HepG2 (cell line): Measurements from ENCODE around the gene JUND. TPM values are rescaled to one million over a fixed set of nuclear protein-coding genes. Genes with fewer than 3 reads are reported as not detected.

Source experiments
- DZIP1 ChIP-seq: sonication (generic); formaldehyde crosslinking; IDR thresholded peaks from 2 replicates; pipeline ENCODE4 v1.5.0; 2020; ENCODE audit warnings: mild to moderate bottlenecking, missing genetic modification reagents
- ETV5 ChIP-seq: IDR thresholded peaks from 2 replicates; pipeline ENCODE4 v1.6.1; 2018; ENCODE audit warnings: missing biosample characterization, missing genetic modification reagents, inconsistent platforms, borderline replicate concordance
- NBN ChIP-seq: fragments of 450-650 bp; conservative IDR thresholded peaks from 2 replicates; pipeline ENCODE4 v1.6.1; 2017
- PCBP2 ChIP-seq: fragments of 200-400 bp; formaldehyde crosslinking; optimal IDR thresholded peaks from 2 replicates; pipeline ENCODE3; 2018; ENCODE audit warnings: low read length, low read depth; ENCODE audit not compliant: poor library complexity, severe bottlenecking
- RCOR2 ChIP-seq: IDR thresholded peaks from 2 replicates; pipeline ENCODE4 v1.6.1; 2016; ENCODE audit warnings: missing biosample characterization, missing genetic modification reagents
- SALL2 ChIP-seq: sonication (generic); formaldehyde crosslinking; IDR thresholded peaks from 2 replicates; pipeline ENCODE4 v1.8.1; 2023; ENCODE audit warnings: mild to moderate bottlenecking, missing genetic modification reagents, inconsistent platforms
- SMAD1 ChIP-seq: sonication (generic); formaldehyde crosslinking; IDR thresholded peaks from 2 replicates; pipeline ENCODE4 v1.4.0; 2020; ENCODE audit warnings: missing genetic modification reagents, low read depth, mild to moderate bottlenecking, borderline replicate concordance
- TERF1 ChIP-seq: sonication (generic); formaldehyde crosslinking; IDR thresholded peaks from 2 replicates; pipeline ENCODE4 v1.8.0; 2022; ENCODE audit warnings: mild to moderate bottlenecking, missing genetic modification reagents, moderate library complexity
- TMF1 ChIP-seq: sonication (generic); formaldehyde crosslinking; IDR thresholded peaks from 2 replicates; pipeline ENCODE4 v1.8.1; 2022; ENCODE audit warnings: low read depth, missing genetic modification reagents
- ZBTB4 ChIP-seq: sonication (generic); formaldehyde crosslinking; IDR thresholded peaks from 2 replicates; pipeline ENCODE4 v1.4.0; 2020; ENCODE audit warnings: missing genetic modification reagents, mild to moderate bottlenecking, borderline replicate concordance
- ZFX ChIP-seq: sonication (generic); formaldehyde crosslinking; IDR thresholded peaks from 2 replicates; pipeline ENCODE4 v1.4.0; 2020; ENCODE audit warnings: mild to moderate bottlenecking, low read depth, missing genetic modification reagents, moderate library complexity
- ZNF788 ChIP-seq: sonication (generic); formaldehyde crosslinking; IDR thresholded peaks from 2 replicates; pipeline ENCODE4 v1.5.0; 2020; ENCODE audit warnings: mild to moderate bottlenecking, missing genetic modification reagents, borderline replicate concordance
- ZNF800 ChIP-seq: sonication (generic); formaldehyde crosslinking; IDR thresholded peaks from 2 replicates; pipeline ENCODE4 v1.4.0; 2020; ENCODE audit warnings: missing genetic modification reagents
- ZNF879 ChIP-seq: sonication (generic); formaldehyde crosslinking; IDR thresholded peaks from 2 replicates; pipeline ENCODE4 v1.8.1; 2023; ENCODE audit warnings: missing genetic modification reagents
- polyA plus RNA-seq, 8 experiments: library from polyadenylated mRNA; depleted of rRNA in 3 of 8; stranded (reverse) in 7 of 8; unstranded in 1 of 8; fragments of >200 nt; fragmentation: Illumina TruSeq in 4 of 8; extraction: Trizol in 4 of 8; gene quantifications; 2 replicates each; pipeline versions ENCODE4 v1.2.1 to v1.2.3, GENCODE V29; 2011 to 2016; ENCODE audit warnings: low read depth in 4 of 8, missing spikeins in 1 of 8, mixed read lengths in 1 of 8; ENCODE audit not compliant: insufficient read depth in 1 of 8
- total RNA-seq, 5 experiments: library from RNA; depleted of rRNA; stranded (reverse); fragments of >200 nt; fragmentation: Illumina TruSeq; extraction: Trizol; gene quantifications; 2 replicates each; pipeline ENCODE4 v1.2.3, GENCODE V29; 2016; ENCODE audit warnings: low read depth in 1 of 5
- TF ChIP-seq, protein P1 (sequence below): IDR thresholded peaks from 2 replicates; pipeline ENCODE4 v1.6.1; 2016; ENCODE audit warnings: missing compliant biosample characterization, missing genetic modification reagents, borderline replicate concordance
- TF ChIP-seq, protein P2 (sequence below): sonication (generic); formaldehyde crosslinking; IDR thresholded peaks from 2 replicates; pipeline ENCODE4 v1.5.1; 2020; ENCODE audit warnings: missing genetic modification reagents, mild to moderate bottlenecking, borderline replicate concordance

JUND gene
- total and polyA plus RNA-seq, 2 of the 13 experiments (the other 11 are each of a cell fraction or from before 2014, with no cell fraction given) = 41.2 to 59.8 TPM

DNA sequence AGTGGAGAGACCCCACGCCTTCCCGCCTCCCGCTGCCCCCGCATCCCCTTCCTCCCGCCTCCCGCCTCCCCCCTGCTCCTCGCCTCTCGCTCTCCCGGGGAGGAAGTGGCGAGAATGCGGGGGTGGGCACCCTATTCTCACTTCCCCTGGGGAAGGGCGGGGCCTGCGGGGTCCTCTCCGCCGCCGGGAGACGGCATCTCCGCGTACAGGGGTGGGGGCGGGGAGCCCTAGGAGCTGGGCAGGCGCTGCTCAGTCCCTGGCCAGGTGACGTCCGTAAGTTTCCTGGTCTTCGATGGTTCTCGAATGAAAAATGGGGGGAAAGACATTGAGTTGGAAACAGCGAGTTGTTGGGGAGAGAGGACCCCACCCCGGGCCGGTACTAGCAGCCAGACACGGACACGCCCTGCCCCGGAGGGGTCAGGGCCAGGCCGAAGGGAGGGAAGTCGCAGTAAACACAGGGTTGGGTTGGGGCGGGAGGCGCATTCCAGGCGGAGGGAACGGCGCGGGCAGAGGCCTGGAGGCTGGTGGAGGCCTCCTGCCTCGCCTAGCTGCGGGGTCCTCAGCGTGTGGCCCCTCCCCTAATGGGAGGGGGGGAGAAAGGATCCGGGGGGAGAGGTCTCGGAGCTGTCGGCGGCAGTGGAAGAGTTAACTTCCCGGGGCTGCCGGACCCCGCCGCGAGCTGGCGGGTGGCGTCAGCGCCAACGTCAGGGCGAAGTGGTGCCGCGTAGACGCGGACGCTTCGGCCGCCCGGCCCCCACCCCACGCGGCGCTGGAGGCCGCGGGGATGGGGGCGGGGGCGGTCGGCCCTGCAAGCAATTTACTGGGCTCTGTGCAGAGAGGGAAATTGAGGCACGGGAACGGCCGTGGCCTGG is 10.4 kb upstream of the JUND start (continued):
- TF ChIP-seq ZNF788 (CRISPR knock-in tag) (no peak), NBN (no peak), PCBP2 (no peak), TERF1 (CRISPR knock-in tag) (no peak), DZIP1 (CRISPR knock-in tag) (no peak), ZFX (peak; percentile 80), RCOR2 (CRISPR knock-in tag) (peak; percentile 41; the same call in 1 of the 2 replicates), ETV5 (CRISPR knock-in tag) (peak; percentile 33; the same call in 1 of the 2 replicates), ZNF879 (CRISPR knock-in tag) (no peak), ZNF800 (CRISPR knock-in tag) (no peak), SMAD1 (CRISPR knock-in tag) (no peak), ZBTB4 (CRISPR knock-in tag) (no peak), SALL2 (CRISPR knock-in tag) (no peak), TMF1 (CRISPR knock-in tag) (no peak)
- TF ChIP-seq, protein P1, sequence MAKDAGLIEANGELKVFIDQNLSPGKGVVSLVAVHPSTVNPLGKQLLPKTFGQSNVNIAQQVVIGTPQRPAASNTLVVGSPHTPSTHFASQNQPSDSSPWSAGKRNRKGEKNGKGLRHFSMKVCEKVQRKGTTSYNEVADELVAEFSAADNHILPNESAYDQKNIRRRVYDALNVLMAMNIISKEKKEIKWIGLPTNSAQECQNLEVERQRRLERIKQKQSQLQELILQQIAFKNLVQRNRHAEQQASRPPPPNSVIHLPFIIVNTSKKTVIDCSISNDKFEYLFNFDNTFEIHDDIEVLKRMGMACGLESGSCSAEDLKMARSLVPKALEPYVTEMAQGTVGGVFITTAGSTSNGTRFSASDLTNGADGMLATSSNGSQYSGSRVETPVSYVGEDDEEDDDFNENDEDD = peak; percentile 50; the same call in 1 of the 2 replicates
- TF ChIP-seq, protein P2, sequence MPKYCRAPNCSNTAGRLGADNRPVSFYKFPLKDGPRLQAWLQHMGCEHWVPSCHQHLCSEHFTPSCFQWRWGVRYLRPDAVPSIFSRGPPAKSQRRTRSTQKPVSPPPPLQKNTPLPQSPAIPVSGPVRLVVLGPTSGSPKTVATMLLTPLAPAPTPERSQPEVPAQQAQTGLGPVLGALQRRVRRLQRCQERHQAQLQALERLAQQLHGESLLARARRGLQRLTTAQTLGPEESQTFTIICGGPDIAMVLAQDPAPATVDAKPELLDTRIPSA (CRISPR knock-in tag) = no peak
